Activated T-cell treated with anti-CD3 and anti-CD28 coated beads, Interleukin-2, amount 50 U/mL, for 4 hours (primary cell): ENCODE measurements around the gene SLC9A7. TPM values are rescaled to one million over a fixed set of nuclear protein-coding genes. Genes with fewer than 3 reads are reported as not detected.

Experiments
- ATAC-seq, 2 donors: fragments of 200-7000 bp; cut with Tn5 transposase; one replicate each; pipeline ENCODE4 v1.10.0; 2021
- DNase-seq: peaks from one replicate; pipeline ENCODE4 v3.0.0-alpha.2; 2020
- H3K27me3 Mint-ChIP-seq: one replicate; pipeline ENCODE4 v1.8.0; 2021; ENCODE audit warnings: low read depth, mixed read lengths
- H3K36me3 Mint-ChIP-seq: one replicate; pipeline ENCODE4 v1.8.0; 2022; ENCODE audit warnings: mixed read lengths; ENCODE audit not compliant: insufficient read depth
- H3K4me1 Mint-ChIP-seq: one replicate; pipeline ENCODE4 v1.8.0; 2021; ENCODE audit warnings: low read depth, mixed read lengths
- H3K4me3 Mint-ChIP-seq: one replicate; pipeline ENCODE4 v1.8.0; 2021; ENCODE audit warnings: mild to moderate bottlenecking, moderate library complexity, mixed read lengths
- H3K9me3 Mint-ChIP-seq: one replicate; pipeline ENCODE4 v1.8.0; 2021; ENCODE audit warnings: mixed read lengths
- total RNA-seq, 3 donors: library from RNA; stranded (reverse); gene quantifications; one replicate each; pipeline ENCODE4 v1.2.1, GENCODE V29; 2021

Gene SLC9A7
- total RNA-seq, 3 donors from 2014 or later, result 10.4 to 21.0 (median 16.0) TPM

GRCh38 chrX:46762963-46763362 lies 4.0 kb upstream of the SLC9A7 start:
- peaks cover 5% of the 10 kb centered on the region for H3K4me1 Mint-ChIP-seq

GRCh38 chrX:46759645-46759974 lies 692 bp upstream of the SLC9A7 start:
- no peak for DNase-seq
- Mint-ChIP-seq H3K4me1 (peaks cover 17% of the 10 kb centered on the region), H3K36me3 (no peaks in the 10 kb centered on the region), H3K27me3 (peaks cover 2% of the 10 kb centered on the region), H3K4me3 (peak overlapping the region; percentile 82), H3K9me3 (no peaks in the 10 kb centered on the region)
- no peak for ATAC-seq

More at GRCh38 chrX:46762963-46763362, 4.0 kb upstream of the SLC9A7 start:
- ATAC-seq (no peak), DNase-seq (no peak)
- Mint-ChIP-seq H3K9me3 (no peaks in the 10 kb centered on the region), H3K36me3 (no peaks in the 10 kb centered on the region), H3K27me3 (peaks cover 2% of the 10 kb centered on the region), H3K4me3 (no peak overlapping the region)

- no peaks in the 10 kb centered on the region for H3K9me3 Mint-ChIP-seq
- peak; percentile 42 to 51 for ATAC-seq
- peaks cover 19% of the 10 kb centered on the region for H3K4me1 Mint-ChIP-seq
- peak; percentile 8 for DNase-seq
- peaks cover 2% of the 10 kb centered on the region for H3K27me3 Mint-ChIP-seq
- H3K36me3 Mint-ChIP-seq, result no peaks in the 10 kb centered on the region
- peak overlapping the region; percentile 94 for H3K4me3 Mint-ChIP-seq
These were observed 559 bp downstream of the SLC9A7 start for GRCh38 chrX:46758163-46758955.

- ATAC-seq (no peak), DNase-seq (no peak)
- Mint-ChIP-seq H3K27me3 (peaks cover 2% of the 10 kb centered on the region), H3K4me1 (peaks cover 19% of the 10 kb centered on the region), H3K36me3 (no peaks in the 10 kb centered on the region), H3K4me3 (peak overlapping the region; percentile 94), H3K9me3 (no peaks in the 10 kb centered on the region)
These were observed 1.3 kb downstream of the SLC9A7 start for GRCh38 chrX:46757593-46757992.

- Mint-ChIP-seq H3K4me1 (peaks cover 24% of the 10 kb centered on the region), H3K36me3 (no peaks in the 10 kb centered on the region), H3K27me3 (peaks cover 2% of the 10 kb centered on the region), H3K4me3 (peak overlapping the region; percentile 94), H3K9me3 (no peaks in the 10 kb centered on the region)
- no peak for DNase-seq
- ATAC-seq, result no peak
These were observed 1.9 kb downstream of the SLC9A7 start for GRCh38 chrX:46757052-46757451.

- DNase-seq, result no peak
- no peak overlapping the region for H3K4me3 Mint-ChIP-seq
- no peak for ATAC-seq
- peaks cover 24% of the 10 kb centered on the region for H3K4me1 Mint-ChIP-seq
- H3K36me3 Mint-ChIP-seq, result no peaks in the 10 kb centered on the region
- H3K27me3 Mint-ChIP-seq, result no peaks in the 10 kb centered on the region
- no peaks in the 10 kb centered on the region for H3K9me3 Mint-ChIP-seq
These were observed 3.2 kb downstream of the SLC9A7 start for GRCh38 chrX:46755671-46756070.

- Mint-ChIP-seq H3K4me1 (peaks cover 23% of the 10 kb centered on the region), H3K9me3 (no peaks in the 10 kb centered on the region), H3K4me3 (peak overlapping the region; percentile 35), H3K27me3 (no peaks in the 10 kb centered on the region), H3K36me3 (no peaks in the 10 kb centered on the region)
- DNase-seq (no peak), ATAC-seq (no peak)
These were observed 4.3 kb downstream of the SLC9A7 start for GRCh38 chrX:46754586-46755061.

- ATAC-seq, result no peak
- H3K9me3 Mint-ChIP-seq, result no peaks in the 10 kb centered on the region
- no peak overlapping the region for H3K4me3 Mint-ChIP-seq
- H3K27me3 Mint-ChIP-seq, result no peaks in the 10 kb centered on the region
- no peaks in the 10 kb centered on the region for H3K36me3 Mint-ChIP-seq
- peaks cover 20% of the 10 kb centered on the region for H3K4me1 Mint-ChIP-seq
- no peak for DNase-seq
These were observed 4.9 kb downstream of the SLC9A7 start for GRCh38 chrX:46754036-46754435.

GRCh38 chrX:46750889-46751288 lies 8.0 kb downstream of the SLC9A7 start:
- ATAC-seq, result no peak
- no peaks in the 10 kb centered on the region for H3K9me3 Mint-ChIP-seq
- H3K36me3 Mint-ChIP-seq, result peaks cover 2% of the 10 kb centered on the region
- H3K4me3 Mint-ChIP-seq, result no peak overlapping the region
- no peak for DNase-seq
- no peaks in the 10 kb centered on the region for H3K27me3 Mint-ChIP-seq
- H3K4me1 Mint-ChIP-seq, result peaks cover 13% of the 10 kb centered on the region

- ATAC-seq (no peak), DNase-seq (no peak)
- Mint-ChIP-seq H3K4me1 (peaks cover 1% of the 10 kb centered on the region), H3K4me3 (no peak overlapping the region), H3K36me3 (peaks cover 6% of the 10 kb centered on the region), H3K27me3 (no peaks in the 10 kb centered on the region), H3K9me3 (no peaks in the 10 kb centered on the region)
These were observed 14.9 kb downstream of the SLC9A7 start for GRCh38 chrX:46744009-46744408.

- Mint-ChIP-seq H3K36me3 (peaks cover 6% of the 10 kb centered on the region), H3K4me1 (no peaks in the 10 kb centered on the region), H3K4me3 (no peak overlapping the region), H3K27me3 (no peaks in the 10 kb centered on the region), H3K9me3 (no peaks in the 10 kb centered on the region)
- DNase-seq (no peak), ATAC-seq (no peak)
These were observed 15.9 kb downstream of the SLC9A7 start for GRCh38 chrX:46743046-46743445.

GRCh38 chrX:46739736-46740135 lies 19.2 kb downstream of the SLC9A7 start:
- ATAC-seq, result no peak
- H3K4me1 Mint-ChIP-seq, result no peaks in the 10 kb centered on the region
- peaks cover 12% of the 10 kb centered on the region for H3K9me3 Mint-ChIP-seq
- no peaks in the 10 kb centered on the region for H3K27me3 Mint-ChIP-seq
- no peak overlapping the region for H3K4me3 Mint-ChIP-seq
- DNase-seq, result no peak
- peaks cover 7% of the 10 kb centered on the region for H3K36me3 Mint-ChIP-seq

- Mint-ChIP-seq H3K4me3 (no peak overlapping the region), H3K4me1 (peaks cover 10% of the 10 kb centered on the region), H3K36me3 (peaks cover 5% of the 10 kb centered on the region), H3K27me3 (no peaks in the 10 kb centered on the region), H3K9me3 (peaks cover 12% of the 10 kb centered on the region)
- DNase-seq (no peak), ATAC-seq (no peak)
These were observed 21.5 kb downstream of the SLC9A7 start for GRCh38 chrX:46737462-46737861.

GRCh38 chrX:46737041-46737440 lies 21.9 kb downstream of the SLC9A7 start:
- Mint-ChIP-seq H3K4me1 (peaks cover 10% of the 10 kb centered on the region), H3K27me3 (no peaks in the 10 kb centered on the region), H3K9me3 (peaks cover 12% of the 10 kb centered on the region), H3K36me3 (peaks cover 5% of the 10 kb centered on the region), H3K4me3 (no peak overlapping the region)
- DNase-seq (no peak), ATAC-seq (no peak)

GRCh38 chrX:46735622-46736021 lies 23.3 kb downstream of the SLC9A7 start:
- H3K36me3 Mint-ChIP-seq, result peaks cover 8% of the 10 kb centered on the region
- H3K4me3 Mint-ChIP-seq, result no peak overlapping the region
- ATAC-seq (no peak), DNase-seq (no peak)
- H3K27me3 Mint-ChIP-seq, result no peaks in the 10 kb centered on the region
- peaks cover 12% of the 10 kb centered on the region for H3K9me3 Mint-ChIP-seq
- H3K4me1 Mint-ChIP-seq, result peaks cover 10% of the 10 kb centered on the region
